Activated T-helper 2 cell treated with anti-CD3 and anti-CD28 coated beads, Interferon-gamma antibody, Interleukin-2, Interleukin-4, amounts not matched to agents 10 μg/mL and 5 μg/mL and 100 μg/mL, durations not matched to agents 14 hours and 24 hours and 36 hours (primary cell): ENCODE results near the gene RORB. TPM values are rescaled to one million over a fixed set of nuclear protein-coding genes. Genes with fewer than 3 reads are reported as not detected.
"Not testable (repeated sequence)": the region's sequence is repeated elsewhere in the genome, so short reads cannot be mapped to it uniquely, and the experiment has no call there.

Experiments used
- DNase-seq: peaks from one replicate; pipeline ENCODE4 v3.0.0; 2021; ENCODE audit warnings: low spot score
- H3K27ac Mint-ChIP-seq: one replicate; pipeline ENCODE4 v1.8.0; 2021; ENCODE audit warnings: mixed read lengths
- H3K27me3 Mint-ChIP-seq: one replicate; pipeline ENCODE4 v1.8.0; 2021; ENCODE audit warnings: low read depth, mixed read lengths
- H3K36me3 Mint-ChIP-seq: one replicate; pipeline ENCODE4 v1.8.0; 2021; ENCODE audit warnings: low read depth, mixed read lengths
- H3K4me1 Mint-ChIP-seq: one replicate; pipeline ENCODE4 v1.8.0; 2021; ENCODE audit warnings: low read depth, mixed read lengths
- H3K4me3 Mint-ChIP-seq: one replicate; pipeline ENCODE4 v1.8.0; 2021; ENCODE audit warnings: low read depth, mild to moderate bottlenecking, moderate library complexity, mixed read lengths
- H3K9me3 Mint-ChIP-seq: one replicate; pipeline ENCODE4 v1.8.0; 2021; ENCODE audit warnings: mixed read lengths
- intact Hi-C: fragments of 100-400 bp; cut with micrococcal nuclease; formaldehyde crosslinking; loops from one replicate; pipeline ENCODE4 v1.15.1; 2023
- total RNA-seq: library from RNA; stranded (reverse); gene quantifications from 2 replicates; pipeline ENCODE4 v1.2.3, GENCODE V29; 2022

RORB gene
- total RNA-seq, 1 donor from 2014 or later: 0.11 TPM

- Mint-ChIP-seq H3K9me3 (no peaks in the 10 kb centered on the region), H3K27me3 (peaks cover 7% of the 10 kb centered on the region), H3K27ac (no peak overlapping the region), H3K4me1 (no peaks in the 10 kb centered on the region), H3K4me3 (no peak overlapping the region), H3K36me3 (no peaks in the 10 kb centered on the region)
- no peak for DNase-seq
- intact Hi-C loops: no loop called here
These were observed 27.2 kb downstream of the RORB start for GRCh38 chr9:74524289-74524688.

DNA sequence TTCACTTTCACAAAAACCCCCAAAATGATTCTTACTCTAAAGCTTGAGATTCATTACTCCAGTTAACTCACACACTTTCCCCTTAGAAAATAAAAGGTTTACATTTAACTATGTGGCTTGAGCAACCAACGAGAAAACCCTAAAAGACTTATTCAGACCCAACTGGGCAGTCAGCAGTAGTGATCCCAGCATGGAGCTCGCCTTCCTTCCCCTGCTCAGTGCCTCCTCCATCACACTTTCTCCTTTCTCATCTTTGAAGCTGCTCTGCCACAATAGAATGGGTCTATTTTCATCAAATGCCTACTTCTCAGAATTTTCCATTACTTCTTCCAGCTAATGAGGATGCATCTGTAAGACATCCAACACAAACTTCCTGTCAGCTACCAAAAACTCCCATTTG, 29.1 kb downstream of the RORB start:
- Mint-ChIP-seq H3K27me3 (peaks cover 7% of the 10 kb centered on the region), H3K4me3 (no peak overlapping the region), H3K9me3 (no peaks in the 10 kb centered on the region), H3K27ac (no peak overlapping the region), H3K36me3 (no peaks in the 10 kb centered on the region), H3K4me1 (no peaks in the 10 kb centered on the region)
- intact Hi-C loops: no loop called here
- DNase-seq: no peak

DNA sequence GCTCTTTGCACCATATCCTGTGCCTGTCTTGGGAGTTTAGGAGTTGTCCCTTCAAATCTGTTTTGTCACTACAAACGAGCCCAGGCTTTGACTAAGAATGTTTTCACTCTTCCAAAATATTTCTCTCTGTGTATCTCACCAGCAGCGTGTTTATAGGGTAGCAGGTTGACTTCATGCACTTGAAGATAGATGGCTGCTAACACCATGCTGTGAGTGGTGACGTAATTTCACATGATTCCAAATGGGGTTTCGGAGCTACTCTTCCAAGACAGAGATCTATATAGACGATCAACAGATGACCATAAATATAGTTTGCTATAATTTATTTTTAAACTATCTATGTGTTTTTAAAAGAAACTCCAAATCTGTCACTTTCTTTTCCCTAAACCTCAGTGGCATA, 30.6 kb downstream of the RORB start:
- Mint-ChIP-seq H3K36me3 (no peaks in the 10 kb centered on the region), H3K4me1 (no peaks in the 10 kb centered on the region), H3K27me3 (peaks cover 7% of the 10 kb centered on the region), H3K4me3 (no peak overlapping the region), H3K27ac (no peak overlapping the region), H3K9me3 (no peaks in the 10 kb centered on the region)
- intact Hi-C loops: no loop called here
- no peak for DNase-seq

DNA sequence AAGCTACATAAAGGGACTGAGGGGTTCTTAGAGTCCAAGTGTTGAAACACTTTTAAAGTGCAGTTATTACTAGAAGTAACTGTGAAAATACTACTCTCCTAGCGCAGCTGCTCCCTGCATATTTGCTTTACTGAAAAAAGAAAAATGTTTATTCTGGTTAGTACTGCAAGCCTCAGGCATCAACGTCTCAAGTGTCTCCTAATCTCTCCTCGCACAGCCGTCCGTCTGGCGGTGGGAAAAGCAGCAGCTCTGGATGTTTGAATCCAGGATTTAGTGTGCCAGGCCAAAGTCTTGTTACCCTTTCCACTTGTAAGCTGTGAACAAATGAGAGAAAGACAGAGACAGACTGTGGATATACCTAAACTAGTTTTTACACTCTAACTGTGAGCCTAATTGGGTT, 31.1 kb downstream of the RORB start:
- H3K27ac Mint-ChIP-seq: no peak overlapping the region
- H3K36me3 Mint-ChIP-seq: no peaks in the 10 kb centered on the region
- H3K9me3 Mint-ChIP-seq: no peaks in the 10 kb centered on the region
- H3K4me3 Mint-ChIP-seq: no peak overlapping the region
- H3K27me3 Mint-ChIP-seq: peaks cover 4% of the 10 kb centered on the region
- intact Hi-C loops: no loop called here
- DNase-seq: no peak
- H3K4me1 Mint-ChIP-seq: no peaks in the 10 kb centered on the region

DNA sequence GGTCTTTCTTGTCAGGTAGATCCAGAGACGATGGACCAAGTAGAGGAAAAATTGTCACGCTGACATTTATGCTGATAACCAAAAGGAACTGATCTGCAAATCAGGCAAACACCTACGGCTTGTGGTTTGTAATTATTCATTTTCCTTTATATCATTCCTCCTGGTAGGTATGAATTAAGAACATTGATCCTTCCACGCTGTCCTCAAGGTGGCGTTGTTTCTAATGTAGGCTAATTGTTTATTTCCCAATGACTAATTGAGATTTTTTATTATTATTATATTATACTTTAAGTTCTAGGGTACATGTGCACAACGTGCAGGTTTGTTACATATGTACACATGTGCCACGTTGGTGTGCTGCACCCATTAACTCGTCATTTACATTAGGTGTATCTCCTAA, 33.3 kb downstream of the RORB start:
- intact Hi-C loops, H3K4me1 Mint-ChIP-seq, DNase-seq, H3K27me3 Mint-ChIP-seq, H3K27ac Mint-ChIP-seq, H3K36me3 Mint-ChIP-seq, H3K9me3 Mint-ChIP-seq, H3K4me3 Mint-ChIP-seq: not testable (repeated sequence)

- intact Hi-C loops: no loop called here
- H3K9me3 Mint-ChIP-seq: no peaks in the 10 kb centered on the region
- H3K4me1 Mint-ChIP-seq: no peaks in the 10 kb centered on the region
- no peaks in the 10 kb centered on the region for H3K36me3 Mint-ChIP-seq
- no peaks in the 10 kb centered on the region for H3K27me3 Mint-ChIP-seq
- H3K27ac Mint-ChIP-seq: no peak overlapping the region
- DNase-seq: no peak
- no peak overlapping the region for H3K4me3 Mint-ChIP-seq
These were observed 36.1 kb downstream of the RORB start for GRCh38 chr9:74533253-74533652.

- no peak overlapping the region for H3K27ac Mint-ChIP-seq
- DNase-seq: no peak
- no peaks in the 10 kb centered on the region for H3K9me3 Mint-ChIP-seq
- no peaks in the 10 kb centered on the region for H3K27me3 Mint-ChIP-seq
- H3K4me1 Mint-ChIP-seq: no peaks in the 10 kb centered on the region
- intact Hi-C loops: no loop called here
- no peak overlapping the region for H3K4me3 Mint-ChIP-seq
- H3K36me3 Mint-ChIP-seq: no peaks in the 10 kb centered on the region
These were observed 37.7 kb downstream of the RORB start for GRCh38 chr9:74534841-74535240.

GRCh38 chr9:74543145-74543544, 46.0 kb downstream of the RORB start:
- intact Hi-C loops: no loop called here
- DNase-seq: no peak
- Mint-ChIP-seq H3K4me1 (no peaks in the 10 kb centered on the region), H3K27ac (no peak overlapping the region), H3K27me3 (peaks cover 3% of the 10 kb centered on the region), H3K9me3 (no peaks in the 10 kb centered on the region), H3K4me3 (no peak overlapping the region), H3K36me3 (no peaks in the 10 kb centered on the region)

DNA sequence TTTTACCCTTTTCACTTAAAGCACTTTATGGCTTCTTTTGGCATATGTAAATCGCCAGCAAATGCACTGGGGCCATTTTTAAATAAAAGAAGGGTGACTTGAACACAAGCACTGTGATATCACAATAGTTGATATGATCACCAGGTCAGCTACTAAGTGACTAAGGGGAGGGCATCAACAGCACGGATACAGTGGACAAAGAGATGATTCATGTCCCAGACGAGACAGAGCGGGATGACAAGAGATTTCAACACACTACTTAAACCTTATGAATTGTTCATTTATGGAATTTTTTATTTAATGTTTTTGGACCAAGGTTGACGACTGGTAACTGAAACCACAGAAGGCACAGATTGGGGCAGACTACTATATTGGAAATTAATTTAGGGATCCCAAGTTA, 54.1 kb downstream of the RORB start:
- DNase-seq: no peak
- intact Hi-C loops: no loop called here
- Mint-ChIP-seq H3K9me3 (no peaks in the 10 kb centered on the region), H3K4me1 (peaks cover 1% of the 10 kb centered on the region), H3K36me3 (no peaks in the 10 kb centered on the region), H3K27me3 (peaks cover 14% of the 10 kb centered on the region), H3K27ac (no peak overlapping the region), H3K4me3 (no peak overlapping the region)

GRCh38 chr9:74554751-74555419, 57.8 kb downstream of the RORB start:
- Mint-ChIP-seq H3K36me3 (no peaks in the 10 kb centered on the region), H3K27ac (no peak overlapping the region), H3K9me3 (no peaks in the 10 kb centered on the region), H3K4me3 (no peak overlapping the region), H3K4me1 (peaks cover 9% of the 10 kb centered on the region), H3K27me3 (peaks cover 21% of the 10 kb centered on the region)
- intact Hi-C loops: no loop called here
- DNase-seq: no peak

DNA sequence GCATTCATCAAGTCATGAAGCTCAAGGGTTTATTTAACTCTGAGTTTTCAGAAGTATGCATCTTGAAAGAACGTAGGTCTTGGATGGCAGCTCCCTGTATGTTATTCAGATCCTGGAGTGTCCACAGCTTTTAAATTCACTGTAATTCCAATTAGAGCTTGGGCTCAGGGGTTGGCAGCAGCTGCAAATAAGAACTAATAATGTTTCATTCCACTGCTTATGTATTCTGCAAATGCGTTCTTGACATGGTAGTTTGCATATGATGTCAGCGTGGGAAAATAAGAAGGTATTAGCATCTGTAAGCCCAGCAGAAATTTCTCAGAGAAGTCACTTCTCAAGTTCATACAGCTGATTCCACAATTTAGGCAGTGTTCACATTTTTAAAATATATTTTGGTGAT, 58.4 kb downstream of the RORB start:
- no peak overlapping the region for H3K27ac Mint-ChIP-seq
- no peak overlapping the region for H3K4me3 Mint-ChIP-seq
- H3K36me3 Mint-ChIP-seq: no peaks in the 10 kb centered on the region
- H3K4me1 Mint-ChIP-seq: peaks cover 9% of the 10 kb centered on the region
- no peak for DNase-seq
- no peaks in the 10 kb centered on the region for H3K9me3 Mint-ChIP-seq
- intact Hi-C loops: no loop called here
- H3K27me3 Mint-ChIP-seq: peaks cover 21% of the 10 kb centered on the region

GRCh38 chr9:74556685-74557084, 59.5 kb downstream of the RORB start:
- Mint-ChIP-seq H3K9me3 (no peaks in the 10 kb centered on the region), H3K4me3 (no peak overlapping the region), H3K36me3 (no peaks in the 10 kb centered on the region), H3K27me3 (peaks cover 23% of the 10 kb centered on the region), H3K27ac (no peak overlapping the region), H3K4me1 (peaks cover 9% of the 10 kb centered on the region)
- DNase-seq: no peak
- intact Hi-C loops: loop anchor here (2.0 kb wide), 1 partner anchor 396 kb away; the partner anchor contains the start of gene C9orf40

DNA sequence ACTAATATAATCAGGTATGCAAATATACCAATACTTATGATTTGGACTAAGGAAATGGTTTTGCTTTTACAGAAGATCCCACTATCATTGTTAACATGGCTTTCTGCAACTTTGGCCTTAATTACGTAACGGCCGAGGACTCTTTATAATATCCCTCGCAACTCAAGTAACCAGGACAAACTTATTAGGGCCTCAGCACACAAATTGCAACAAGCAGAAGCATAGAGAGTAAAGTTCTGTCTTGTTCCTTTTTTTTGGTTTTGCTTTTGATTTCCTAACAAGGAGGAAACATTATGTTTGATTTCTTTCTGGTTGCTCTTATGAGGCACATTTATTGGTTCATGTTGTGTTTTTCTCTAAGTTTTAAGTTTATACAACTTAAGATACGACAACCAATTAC, 60.4 kb downstream of the RORB start:
- Mint-ChIP-seq H3K4me1 (peaks cover 9% of the 10 kb centered on the region), H3K27me3 (peaks cover 23% of the 10 kb centered on the region), H3K9me3 (no peaks in the 10 kb centered on the region), H3K27ac (no peak overlapping the region), H3K36me3 (no peaks in the 10 kb centered on the region), H3K4me3 (no peak overlapping the region)
- intact Hi-C loops: loop anchor here (2.0 kb wide), 1 partner anchor 395 kb away; the partner anchor contains the start of gene C9orf40
- no peak for DNase-seq

DNA sequence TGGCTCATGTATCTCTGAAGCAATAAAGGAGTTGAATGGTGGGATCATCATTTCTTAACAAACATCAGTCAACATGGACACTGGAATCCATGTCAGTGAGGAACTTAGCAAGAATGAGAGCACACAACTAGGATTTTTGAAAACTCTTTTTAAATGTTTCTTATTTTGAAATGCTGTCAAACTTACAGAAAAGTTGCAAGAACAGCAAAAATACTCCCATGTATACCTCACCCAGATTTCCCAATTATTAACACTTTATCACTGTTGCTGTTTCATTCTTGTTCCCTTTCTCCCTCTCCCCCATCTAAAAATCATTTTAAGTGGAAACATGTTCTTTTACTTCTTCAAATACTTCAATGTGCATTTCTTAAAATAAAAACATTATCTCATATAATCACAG, 65.5 kb downstream of the RORB start:
- no peak overlapping the region for H3K4me3 Mint-ChIP-seq
- intact Hi-C loops: no loop called here
- no peaks in the 10 kb centered on the region for H3K9me3 Mint-ChIP-seq
- no peaks in the 10 kb centered on the region for H3K36me3 Mint-ChIP-seq
- no peaks in the 10 kb centered on the region for H3K4me1 Mint-ChIP-seq
- H3K27me3 Mint-ChIP-seq: peaks cover 17% of the 10 kb centered on the region
- no peak for DNase-seq
- H3K27ac Mint-ChIP-seq: no peak overlapping the region
